Heart left ventricle (tissue), 13 donors: ENCODE data around the gene CPD.

Experiments used
- POLR2A ChIP-seq, 2 donors: fragments of 450-650 bp; IDR thresholded peaks; one replicate each; pipeline ENCODE4 v1.6.1; 2017; ENCODE audit warnings: antibody characterized with exemption in 2 of 2, mild to moderate bottlenecking in 2 of 2, moderate library complexity in 2 of 2
- TF ChIP-seq, protein P1 (sequence below), 12 donors: fragments of 200-600 bp; sonication (generic) in 4 of 12; IDR thresholded peaks; one replicate each; pipeline versions ENCODE4 v1.5.0 to v1.8.0; 2018 to 2022; ENCODE audit warnings: antibody characterized with exemption in 12 of 12, mild to moderate bottlenecking in 5 of 12
- donor health status: ischemic (EF 13 %, LVEDD 7.1; RV severe dilation, severe dysfunction).
- donor health status: DM: no; HTN: yes; CAD: no.
- donor health status: DM: no; HTN: no; CAD: no.
- donor health status: ischemic (EF 25% LVEDD 6.9; RV normal size, moderate dysfunction).
- donor health status: ischemic (EF 25% LVEDD 5.7; RV mildly dilated, moderate dysfunction).
- donor health status: ischemic (EF 35%, LVEDD 5.7; RV mildly dilated, moderate dysfunction).
- donor health status: nonischemic (EF 11% LVEDD 7.7; RV severe dilation, severe dysfunction).
- donor health status: DM: yes; HTN: yes; CAD: no.
- donor health status: PGD.
- donor health status: ischemic (EF 29% LVEDD 5.4; RV normal size, mild dysfunction).
- donor health status: nonischemic (EF 23%, LVEDD 6.1; RV moderate dilation, normal function).

DNA sequence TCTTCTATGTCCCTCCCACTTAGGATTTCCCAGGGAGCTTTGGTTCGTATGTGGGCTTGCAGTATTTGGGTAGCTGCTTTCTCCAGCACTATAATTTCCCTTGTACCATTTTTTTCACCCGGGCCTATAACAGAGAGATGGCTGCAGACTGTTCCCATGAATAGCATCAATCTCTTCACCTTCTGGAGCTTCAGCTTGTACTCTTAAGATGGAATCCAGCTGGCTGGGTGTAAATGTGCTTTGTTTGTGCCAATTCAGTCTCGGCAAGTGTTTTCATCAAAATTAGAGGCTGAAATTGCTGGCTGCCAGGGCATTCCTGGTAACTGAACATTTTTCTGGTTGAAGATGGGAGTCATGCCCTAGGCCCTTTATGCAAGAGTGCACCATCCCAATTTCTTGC lies 12.2 kb upstream of the CPD start:
- TF ChIP-seq, protein P1, sequence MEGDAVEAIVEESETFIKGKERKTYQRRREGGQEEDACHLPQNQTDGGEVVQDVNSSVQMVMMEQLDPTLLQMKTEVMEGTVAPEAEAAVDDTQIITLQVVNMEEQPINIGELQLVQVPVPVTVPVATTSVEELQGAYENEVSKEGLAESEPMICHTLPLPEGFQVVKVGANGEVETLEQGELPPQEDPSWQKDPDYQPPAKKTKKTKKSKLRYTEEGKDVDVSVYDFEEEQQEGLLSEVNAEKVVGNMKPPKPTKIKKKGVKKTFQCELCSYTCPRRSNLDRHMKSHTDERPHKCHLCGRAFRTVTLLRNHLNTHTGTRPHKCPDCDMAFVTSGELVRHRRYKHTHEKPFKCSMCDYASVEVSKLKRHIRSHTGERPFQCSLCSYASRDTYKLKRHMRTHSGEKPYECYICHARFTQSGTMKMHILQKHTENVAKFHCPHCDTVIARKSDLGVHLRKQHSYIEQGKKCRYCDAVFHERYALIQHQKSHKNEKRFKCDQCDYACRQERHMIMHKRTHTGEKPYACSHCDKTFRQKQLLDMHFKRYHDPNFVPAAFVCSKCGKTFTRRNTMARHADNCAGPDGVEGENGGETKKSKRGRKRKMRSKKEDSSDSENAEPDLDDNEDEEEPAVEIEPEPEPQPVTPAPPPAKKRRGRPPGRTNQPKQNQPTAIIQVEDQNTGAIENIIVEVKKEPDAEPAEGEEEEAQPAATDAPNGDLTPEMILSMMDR (IDR thresholded peaks at IDR 0.05) = no peak
- no peak for TF ChIP-seq POLR2A (IDR thresholded peaks at IDR 0.05)
